GM21515 (cell line): ENCODE data around the gene GBX2.

ENCODE experiments used
- ATAC-seq: cut with Tn5 transposase; IDR thresholded peaks from one replicate; pipeline ENCODE4 v1.9.1; 2021; ENCODE audit not compliant: unreplicated experiment

GBX2 gene

DNA sequence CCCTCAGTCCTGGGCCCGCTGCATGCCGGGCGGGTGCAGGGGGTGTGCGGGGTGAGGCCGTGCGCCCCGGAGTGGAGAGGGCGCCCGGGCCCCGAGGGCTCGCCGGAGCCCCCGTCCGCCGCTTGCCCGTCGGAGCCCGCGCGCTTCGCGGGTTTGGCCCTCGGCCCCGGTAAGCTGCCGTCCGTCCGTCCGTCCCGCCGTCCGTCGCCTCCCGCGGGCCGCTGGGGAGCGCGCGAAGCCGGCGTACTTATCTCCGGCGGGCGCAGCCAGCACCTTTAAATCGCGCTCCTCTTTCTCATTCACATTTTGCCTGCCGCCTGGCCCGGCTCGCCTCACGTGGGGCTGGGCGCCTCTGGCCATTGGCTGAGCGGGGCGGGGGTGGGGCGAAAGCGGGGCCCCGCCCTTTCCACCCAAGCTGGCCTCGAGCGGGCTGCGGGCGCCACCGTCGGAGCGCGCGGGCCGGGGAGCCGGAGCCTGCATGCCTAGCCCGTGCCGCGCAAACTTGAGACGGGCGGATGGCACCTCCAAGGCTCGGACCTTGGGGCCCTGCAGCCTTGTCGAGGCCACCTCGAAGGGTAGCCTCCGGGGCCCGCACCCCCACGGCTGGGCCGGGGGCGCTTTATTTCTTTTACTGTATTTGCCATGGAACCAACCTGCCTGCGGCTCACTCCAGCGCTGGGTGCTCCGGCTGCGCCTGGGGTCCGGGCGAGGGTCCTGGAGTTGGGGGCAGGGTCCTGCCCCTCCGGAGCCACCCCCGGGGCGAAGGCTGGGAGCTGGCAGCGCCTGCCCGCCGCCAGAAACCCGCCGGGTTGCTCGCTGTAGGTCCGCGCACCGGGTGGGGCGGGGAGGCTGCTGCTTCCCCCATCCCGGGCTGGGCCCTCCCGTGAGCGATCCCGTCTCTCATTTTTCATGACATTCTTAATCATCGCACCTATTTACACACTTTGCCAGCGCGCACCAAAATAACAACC, at the start of gene GBX2:
TSS of gene GBX2 (minus strand) at position 277 of the 971 bp plus-strand sequence. CDS start 415 bp downstream, outside the sequence.
- ATAC-seq, result no peak

DNA sequence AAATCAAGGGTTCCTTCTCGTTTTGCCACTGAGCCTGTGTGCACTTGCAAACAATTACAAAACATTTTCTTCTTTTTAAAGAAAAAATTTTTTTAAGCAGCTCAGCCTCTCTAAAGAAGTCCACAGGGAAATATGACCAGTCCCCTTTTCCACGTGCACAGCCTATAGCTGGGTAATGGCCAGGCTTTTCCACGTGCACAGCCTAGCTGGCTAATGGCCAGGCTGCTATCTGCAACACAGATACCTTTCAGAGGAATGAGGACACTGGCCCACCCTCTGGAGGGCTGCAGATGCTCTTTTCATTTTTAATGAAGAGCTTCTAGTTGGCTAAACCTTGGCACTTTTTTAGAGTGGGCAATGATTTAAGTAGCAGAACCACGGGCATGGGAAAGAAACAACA, 49.7 kb upstream of the GBX2 start:
- no peak for ATAC-seq

DNA sequence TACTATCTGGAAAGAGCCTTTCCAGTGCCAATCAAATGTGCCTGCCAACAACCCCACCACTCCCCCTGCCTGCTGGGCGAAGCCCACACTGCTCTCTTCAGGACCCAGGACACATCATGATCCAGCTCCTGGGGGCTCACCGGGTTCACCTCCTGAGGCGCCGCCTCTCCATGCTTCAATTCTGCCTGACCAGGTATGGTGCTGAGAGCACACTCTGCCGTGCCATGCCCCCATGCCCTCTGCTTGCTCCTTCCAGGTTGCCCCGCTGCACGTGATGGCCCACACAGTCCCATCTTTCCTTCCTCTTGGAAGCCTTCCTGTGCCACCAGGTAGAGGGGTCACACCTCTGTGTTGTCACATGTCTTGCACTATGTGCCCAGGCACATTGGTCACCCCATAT, 48.5 kb upstream of the GBX2 start:
- ATAC-seq, result no peak

DNA sequence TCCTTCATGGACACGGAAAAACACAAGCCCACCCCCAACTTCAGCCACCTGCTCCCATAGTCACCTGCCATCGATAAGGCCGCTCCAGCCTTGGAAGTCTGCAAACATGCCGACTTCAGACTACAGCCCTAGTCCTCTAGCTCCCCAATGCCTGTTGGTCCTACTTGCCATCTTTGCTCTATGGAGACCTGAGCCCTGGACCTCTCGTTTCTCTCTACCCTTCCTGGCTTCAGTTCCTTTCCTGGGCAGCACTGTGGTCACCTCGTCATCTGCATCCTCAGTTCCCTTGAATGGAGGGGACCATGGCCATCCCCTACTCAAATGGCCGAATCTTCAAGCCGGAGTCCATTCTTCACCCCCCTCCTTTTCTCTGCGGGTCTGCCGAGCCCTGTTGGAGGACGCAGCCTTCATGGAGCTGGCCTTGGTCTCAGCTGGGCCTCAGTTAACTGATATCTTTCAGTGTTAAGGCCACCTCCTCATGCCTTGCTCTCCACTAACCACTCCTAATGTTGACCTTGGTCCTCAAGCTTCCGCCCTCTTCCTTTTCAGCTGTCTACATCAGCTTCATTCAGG, 47.7 kb upstream of the GBX2 start:
- ATAC-seq, result no peak

DNA sequence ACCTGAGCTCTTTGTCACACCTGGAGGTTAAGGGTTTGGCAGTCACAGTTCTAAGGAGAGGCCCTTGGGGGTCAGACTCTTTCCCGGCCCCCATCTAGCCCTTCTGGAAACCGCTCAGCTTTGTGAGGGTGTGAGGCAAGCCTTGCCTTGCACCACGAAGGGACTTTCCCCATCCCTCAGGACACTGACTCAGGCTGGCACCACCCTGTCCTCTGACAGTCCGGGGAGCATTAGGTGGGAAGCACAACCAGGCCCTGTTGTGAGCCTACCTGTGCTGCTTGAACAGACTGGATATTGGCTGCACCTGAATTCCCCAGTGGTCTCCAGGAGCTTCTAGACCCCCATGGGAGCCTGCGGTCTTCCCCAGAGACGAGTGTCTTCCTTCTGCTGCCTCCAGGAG, 47.0 kb upstream of the GBX2 start:
- ATAC-seq, result no peak

DNA sequence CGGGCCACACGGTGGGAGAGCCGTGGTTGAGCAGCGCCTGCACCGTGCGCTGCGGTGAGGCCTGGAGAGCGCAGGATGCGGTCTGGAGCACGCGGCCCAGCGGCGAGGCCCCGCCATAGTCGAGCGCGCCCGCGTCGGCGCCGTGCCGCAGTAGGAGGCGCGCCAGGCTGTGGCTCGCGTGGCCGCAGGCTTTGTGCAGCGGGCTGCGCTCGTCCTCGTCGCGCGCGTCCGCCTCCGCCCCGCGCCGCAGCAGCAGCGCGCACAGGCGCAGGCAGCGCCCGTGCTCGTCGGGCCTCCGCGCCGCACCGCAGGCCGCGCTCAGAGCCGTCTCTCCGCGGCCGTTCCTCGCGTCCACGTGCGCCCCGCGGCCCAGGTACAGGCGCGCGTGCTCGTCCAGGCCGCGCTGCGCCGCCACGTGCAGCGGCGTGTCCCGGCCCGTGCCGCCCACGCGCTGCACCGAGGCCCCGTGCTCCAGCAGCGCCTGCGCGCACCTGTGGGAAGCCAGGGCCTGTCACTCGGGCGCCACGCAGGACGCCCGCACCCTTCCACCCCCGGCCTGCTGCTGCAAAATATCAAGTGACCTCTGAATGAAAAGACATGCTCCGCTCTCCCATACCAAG, 46.3 kb upstream of the GBX2 start:
- no peak for ATAC-seq

DNA sequence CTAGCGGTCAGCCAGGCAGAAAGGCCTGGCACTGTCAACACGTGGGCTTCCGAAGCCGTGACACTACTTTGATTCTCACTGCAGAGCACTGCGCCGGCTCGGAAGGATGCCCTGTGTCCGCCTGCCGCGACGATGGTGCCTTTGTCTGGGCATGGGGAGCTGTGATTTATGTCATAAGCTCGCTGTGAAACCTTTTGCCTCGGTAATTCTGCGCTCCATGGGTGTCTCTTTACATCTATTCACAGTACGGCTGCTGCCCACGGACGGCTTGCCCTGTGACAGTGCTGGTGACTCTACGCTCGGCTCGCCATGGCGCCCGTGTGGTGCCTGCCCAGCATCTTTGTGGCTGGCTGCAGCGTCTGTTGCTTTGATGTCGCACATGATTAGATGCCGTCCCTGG, 43.1 kb upstream of the GBX2 start:
- no peak for ATAC-seq

DNA sequence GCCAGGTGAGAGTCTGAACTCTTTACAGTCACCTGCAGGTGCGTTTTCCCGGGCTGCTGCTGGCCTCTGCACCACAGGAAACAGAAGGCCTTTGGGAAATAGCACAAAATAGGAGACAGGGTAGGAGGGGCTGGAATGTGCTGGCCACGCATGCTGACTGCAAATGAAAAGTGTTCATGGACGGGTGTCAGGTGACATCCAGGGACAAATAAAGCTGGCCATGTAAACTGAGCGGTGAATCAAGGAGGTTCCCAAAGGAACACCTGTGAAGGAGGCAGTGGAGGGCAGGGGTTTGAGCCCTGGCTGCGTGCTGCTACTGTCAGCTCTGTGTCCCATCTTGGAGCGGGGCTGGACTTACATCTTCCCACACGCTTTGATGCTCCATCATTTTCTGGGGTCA, 42.4 kb upstream of the GBX2 start:
- ATAC-seq, result no peak

DNA sequence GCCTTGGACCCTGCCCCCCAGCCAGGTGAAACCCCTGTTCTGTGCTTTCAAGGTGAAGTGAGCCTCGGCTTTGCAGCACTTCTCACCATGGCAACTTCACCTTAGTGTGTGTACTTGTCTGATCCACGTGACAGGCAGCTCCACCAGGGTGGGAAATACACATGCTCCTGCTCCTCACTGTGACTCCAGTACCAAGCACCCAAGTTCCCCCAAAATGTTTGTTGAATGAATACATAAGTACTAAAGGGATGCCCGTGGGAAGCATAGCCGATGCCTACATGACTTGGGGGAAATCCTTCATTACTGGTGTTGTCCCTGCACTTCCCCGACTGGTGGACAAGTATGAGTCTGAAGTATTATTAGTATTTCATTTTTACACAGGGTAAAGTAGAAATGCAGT, 41.8 kb upstream of the GBX2 start:
- ATAC-seq, result no peak

DNA sequence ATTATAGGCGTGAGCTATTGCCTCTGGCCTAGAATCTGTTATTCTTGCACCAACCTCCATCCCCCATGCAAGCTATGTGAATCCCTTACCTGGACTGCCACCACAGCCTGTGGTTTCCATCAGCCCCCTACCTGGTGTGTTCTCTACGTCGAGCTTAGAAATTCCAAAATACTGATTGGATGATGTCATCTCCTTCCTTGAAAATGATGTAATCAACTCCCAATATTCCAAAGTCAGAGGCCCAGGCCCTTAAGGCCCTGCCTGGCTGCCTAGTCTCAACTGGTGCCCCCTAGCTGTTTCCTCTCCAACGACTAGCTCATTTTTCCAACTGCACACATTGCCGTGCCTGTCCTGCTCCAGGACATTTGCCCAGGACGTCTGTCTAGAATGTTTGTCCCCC, 41.3 kb upstream of the GBX2 start:
- ATAC-seq, result no peak

DNA sequence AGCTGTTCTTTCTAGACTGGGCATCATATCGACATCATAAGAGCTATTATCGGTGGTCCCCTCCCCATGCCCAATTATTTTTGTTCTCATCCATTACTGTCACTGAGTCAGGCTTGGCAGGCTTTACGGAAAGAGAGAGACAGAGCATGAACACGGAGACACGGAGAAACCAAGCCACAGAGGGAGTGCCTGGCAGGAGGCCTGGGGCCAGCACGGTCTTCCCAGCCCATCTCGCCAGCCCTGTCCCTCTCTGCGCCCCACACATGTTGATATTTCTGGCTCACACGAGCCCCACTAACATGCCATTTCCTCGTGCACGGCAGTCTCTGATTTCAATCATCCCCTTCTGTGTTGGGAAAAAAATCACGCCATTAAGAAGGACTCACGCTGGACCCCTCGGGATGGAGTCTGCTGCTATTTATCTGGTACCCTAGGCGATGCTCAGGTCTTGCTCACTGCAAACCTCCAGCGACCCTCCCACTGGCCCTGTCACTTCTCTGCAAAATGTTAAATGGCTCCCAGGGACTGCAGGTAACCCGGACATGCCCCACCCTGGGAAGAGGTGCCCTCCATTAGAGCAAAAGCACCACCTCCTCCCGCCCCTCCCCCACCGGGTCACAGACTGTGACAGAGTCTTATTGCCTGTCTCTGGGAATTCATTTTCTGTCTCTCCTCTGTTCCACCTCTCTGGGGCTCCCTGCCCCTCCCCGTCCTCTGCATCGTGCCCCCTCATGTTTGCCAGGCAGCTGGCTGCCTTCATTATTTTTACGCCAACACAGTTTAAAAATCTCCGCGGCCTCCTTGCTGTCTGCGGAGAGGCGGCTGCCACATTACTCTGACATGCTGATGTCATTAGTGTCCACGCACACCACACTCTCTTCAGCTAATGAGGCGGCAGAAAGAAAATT, 40.1 kb upstream of the GBX2 start:
- ATAC-seq, result no peak

DNA sequence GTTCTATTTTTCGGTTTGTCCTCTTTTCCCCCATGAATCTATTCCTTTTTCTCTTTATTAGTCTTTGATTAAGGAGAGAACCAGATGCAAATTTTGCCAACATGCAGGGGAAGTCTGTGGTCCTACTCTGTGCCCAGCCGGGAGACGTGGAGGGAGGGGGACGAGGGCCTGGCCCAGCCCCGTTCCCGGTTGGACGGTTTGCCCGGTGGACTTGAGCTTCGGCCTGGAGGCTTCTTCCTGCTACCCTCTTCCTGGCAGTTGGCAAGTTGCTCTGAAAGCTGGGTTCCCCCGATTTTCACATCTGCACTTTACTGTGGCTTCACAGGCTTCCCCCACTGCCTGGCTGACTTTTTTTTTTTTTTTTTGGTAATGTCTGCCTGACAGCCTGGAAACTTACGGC, 39.3 kb upstream of the GBX2 start:
- no peak for ATAC-seq

DNA sequence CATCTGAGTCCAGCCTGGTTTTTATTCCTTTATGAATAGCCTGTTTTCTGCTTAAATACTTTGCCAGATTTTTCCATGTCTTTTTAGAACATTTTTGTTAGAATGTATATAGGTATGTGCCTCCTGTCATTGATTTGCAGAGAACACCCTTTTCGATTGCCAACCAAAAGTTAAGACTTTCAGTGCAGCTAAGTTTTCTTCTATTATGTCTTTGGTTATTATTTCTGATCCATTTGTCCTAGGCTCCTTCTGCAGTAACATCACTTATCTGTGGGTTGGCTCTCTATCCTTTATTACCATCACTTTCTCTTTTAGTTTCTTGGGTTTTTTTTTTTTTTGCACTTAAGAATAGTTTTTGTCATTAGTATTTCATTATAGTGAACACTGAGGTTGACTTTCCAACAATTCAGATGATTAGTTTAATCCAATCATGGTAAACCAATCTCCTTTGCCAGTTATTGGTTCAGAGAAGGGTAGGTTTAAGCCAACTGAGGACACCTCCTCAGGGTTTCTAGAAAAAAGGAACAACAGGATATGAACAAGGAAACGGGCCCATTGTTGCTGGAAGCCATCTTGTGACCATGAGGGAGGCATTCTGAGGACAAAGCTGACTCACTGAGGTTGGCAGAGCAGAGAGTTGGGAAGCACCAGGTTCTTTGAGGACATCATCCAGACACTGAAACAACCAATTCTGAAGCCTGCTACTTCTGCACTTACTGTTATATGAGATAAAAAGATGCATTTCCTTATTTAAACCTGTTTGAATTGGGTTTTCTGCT, 37.9 kb upstream of the GBX2 start:
- no peak for ATAC-seq

DNA sequence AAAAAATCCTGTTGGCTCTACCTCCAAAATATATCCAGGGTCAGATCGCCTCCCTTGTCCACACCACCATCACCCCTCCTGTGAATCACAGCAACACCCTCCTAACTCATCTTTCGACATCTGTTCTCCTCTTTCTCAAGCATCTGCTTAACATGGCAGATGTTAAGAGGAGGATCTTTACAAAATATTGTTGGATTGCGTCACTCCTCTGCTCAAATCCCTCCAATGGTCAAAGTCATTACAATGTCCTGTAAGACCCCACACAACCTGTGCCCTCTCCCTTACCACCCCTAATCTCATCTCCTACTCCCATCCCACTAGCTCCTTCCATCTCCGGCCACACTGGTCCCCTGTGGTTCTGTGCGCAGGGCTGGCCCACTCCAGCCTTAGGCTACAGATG, 36.8 kb upstream of the GBX2 start:
- ATAC-seq, result no peak

DNA sequence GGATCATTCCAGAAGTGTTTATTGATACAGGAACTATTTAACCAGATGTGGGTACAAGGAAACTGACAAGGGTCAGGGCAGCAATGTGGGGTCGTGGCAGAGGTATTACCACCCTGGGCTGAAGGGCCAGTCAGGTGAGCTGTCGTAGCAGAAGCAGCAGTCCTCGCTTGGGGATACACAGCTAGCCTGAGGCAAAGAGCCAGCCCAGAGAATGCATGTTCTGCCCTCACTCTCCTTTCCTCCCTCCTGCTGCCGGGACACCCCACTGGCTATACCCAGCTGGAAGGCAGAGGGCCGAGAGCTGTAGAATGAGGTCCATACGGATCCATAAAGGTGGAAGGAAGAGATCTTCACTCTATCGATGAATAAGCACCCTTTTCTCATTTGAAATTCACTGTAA, 32.2 kb upstream of the GBX2 start:
- no peak for ATAC-seq

DNA sequence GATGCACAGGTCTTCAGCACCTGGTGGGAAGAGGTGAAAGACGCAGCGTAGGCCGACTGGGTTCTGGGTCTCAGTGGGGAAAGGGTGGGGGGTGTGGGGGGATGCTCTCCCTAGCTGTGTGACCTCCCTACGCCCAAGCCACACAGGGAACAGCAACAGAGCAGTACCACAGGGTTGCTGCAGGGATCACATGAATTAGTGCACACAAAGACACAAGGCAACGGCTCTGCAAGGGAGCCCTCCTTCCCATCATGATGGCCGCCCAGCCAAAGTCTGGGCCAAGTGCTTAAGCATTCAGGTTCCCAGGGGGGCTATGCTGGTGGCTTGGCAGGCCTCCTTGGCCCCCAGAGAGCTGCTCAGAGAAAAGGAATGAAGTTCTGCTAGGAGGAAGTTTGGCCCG, 28.2 kb upstream of the GBX2 start:
- ATAC-seq, result no peak

DNA sequence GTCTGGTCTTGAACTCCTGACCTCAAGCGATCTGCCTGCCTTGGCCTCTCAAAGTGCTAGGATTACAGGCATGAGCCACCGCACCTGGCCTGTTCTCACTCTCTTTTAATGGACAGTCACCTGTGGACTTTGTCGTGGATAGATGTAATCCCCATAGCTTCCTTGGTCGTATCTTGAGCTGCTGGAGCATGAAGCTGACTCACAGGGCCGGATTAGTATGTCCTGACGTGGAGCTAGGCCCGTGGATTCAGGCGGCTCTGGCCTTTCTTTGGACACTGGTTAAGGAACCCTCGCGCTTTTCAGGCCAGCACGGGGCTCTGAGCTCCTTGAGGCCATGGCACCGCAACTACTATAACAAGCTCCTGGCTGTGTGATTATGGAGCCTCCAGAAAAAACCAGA, 27.5 kb upstream of the GBX2 start:
- ATAC-seq, result no peak

DNA sequence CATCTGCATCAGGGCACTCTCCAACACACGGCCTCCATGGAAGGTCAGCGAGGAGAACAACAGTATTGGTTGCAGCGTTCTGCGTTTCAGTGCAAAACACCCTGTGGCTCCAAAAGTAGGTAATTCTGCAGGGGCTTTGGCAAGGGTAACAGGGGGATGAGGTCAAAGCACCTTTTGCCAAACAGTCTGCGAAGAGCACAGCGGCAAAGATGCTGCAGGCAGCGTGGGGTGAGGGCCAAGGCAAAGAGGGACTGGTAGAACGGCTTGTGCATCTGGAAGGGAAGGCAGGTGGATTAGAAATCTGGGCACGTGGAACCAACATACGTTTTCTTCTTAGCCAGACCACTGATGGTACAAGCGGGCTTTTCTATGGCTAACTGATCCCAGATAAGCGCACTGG, 26.6 kb upstream of the GBX2 start:
- ATAC-seq, result no peak

DNA sequence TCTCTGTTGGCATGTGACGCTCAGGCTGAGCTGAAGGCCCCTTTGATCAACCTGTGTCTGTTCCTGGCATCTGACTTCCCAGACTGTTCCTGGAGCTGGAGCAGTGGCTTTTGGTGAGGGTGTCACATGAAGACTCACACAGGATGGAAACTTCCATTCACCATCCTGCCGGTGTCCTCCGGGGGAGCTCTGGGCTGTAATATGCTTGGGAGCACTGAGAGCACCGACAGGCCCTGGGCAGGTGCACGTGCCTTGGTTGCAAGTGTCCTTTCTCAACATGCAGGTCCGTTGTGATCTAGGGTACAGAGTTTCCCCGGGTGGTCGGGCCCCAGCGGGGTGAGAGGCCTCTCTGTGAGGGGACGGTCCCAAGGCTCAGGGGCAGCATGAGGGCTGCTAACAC, 24.8 kb upstream of the GBX2 start:
- ATAC-seq, result no peak

DNA sequence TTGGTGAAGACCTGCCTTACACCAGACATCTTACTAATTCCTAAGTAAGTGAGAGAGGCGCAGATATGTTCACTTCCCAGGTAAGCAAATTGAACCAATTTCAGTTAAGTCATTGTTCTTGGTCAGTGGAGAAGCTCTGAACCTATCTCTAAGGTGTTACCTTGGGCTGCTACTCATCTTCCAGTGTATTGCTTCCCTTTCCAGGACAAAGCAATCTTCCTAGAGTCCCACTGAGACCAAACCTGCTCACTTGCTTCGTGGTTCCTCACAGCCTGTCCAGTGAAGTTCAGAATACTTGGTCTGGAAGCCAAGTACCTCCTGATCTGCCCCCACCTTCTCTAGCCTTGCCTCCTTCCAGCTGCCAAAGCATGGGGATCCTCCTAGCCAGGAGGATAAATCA, 22.5 kb upstream of the GBX2 start:
- no peak for ATAC-seq
